Astrocyte (in vitro differentiated cells and primary cell): ENCODE measurements around the gene ABHD18. TPM values are rescaled to one million over a fixed set of nuclear protein-coding genes. Genes with fewer than 3 reads are reported as not detected.
"Not testable (repeated sequence)": the region's sequence is repeated elsewhere in the genome, so short reads cannot be mapped to it uniquely, and the experiment has no call there.

Experiments
- DNase-seq: peaks from one replicate; pipeline ENCODE4 v3.0.0-alpha.2; 2010; ENCODE audit warnings: low read depth
- FAIRE-seq: peaks from 2 replicates; lab custom pipeline; 2011; peaks lifted over from hg19 to GRCh38; lab: Jason Lieb, UNC
- H2AFZ ChIP-seq: 2 replicates; pipeline ENCODE4 v1.6.0; 2012; ENCODE audit warnings: low read depth, low read length, inconsistent platforms
- H3K27ac ChIP-seq: 2 replicates; pipeline ENCODE4 v1.5.1; 2011; ENCODE audit warnings: low read depth, low read length, inconsistent platforms
- H3K27me3 ChIP-seq: 2 replicates; pipeline ENCODE4 v1.6.0; 2011; ENCODE audit warnings: low read length, inconsistent platforms; ENCODE audit not compliant: insufficient read depth
- H3K36me3 ChIP-seq: 2 replicates; pipeline ENCODE4 v1.5.1; 2011; ENCODE audit warnings: low read length, inconsistent platforms; ENCODE audit not compliant: insufficient read depth
- H3K4me1 ChIP-seq: 2 replicates; pipeline ENCODE4 v1.5.1; 2011; ENCODE audit warnings: low read length, inconsistent platforms; ENCODE audit not compliant: insufficient read depth
- H3K4me2 ChIP-seq: 2 replicates; pipeline ENCODE4 v1.6.0; 2012; ENCODE audit warnings: low read length, inconsistent platforms
- H3K4me3 ChIP-seq: 2 replicates; pipeline ENCODE4 v1.5.1; 2011; ENCODE audit warnings: low read depth, mild to moderate bottlenecking, low read length, inconsistent platforms; ENCODE audit not compliant: insufficient read depth
- H3K79me2 ChIP-seq: 2 replicates; pipeline ENCODE4 v1.6.0; 2012; ENCODE audit warnings: mild to moderate bottlenecking, low read length, inconsistent platforms; ENCODE audit not compliant: insufficient read depth
- H3K9ac ChIP-seq: 2 replicates; pipeline ENCODE4 v1.6.0; 2012; ENCODE audit warnings: mild to moderate bottlenecking, low read length, inconsistent platforms
- H3K9me3 ChIP-seq: 2 replicates; pipeline ENCODE4 v1.5.1; 2012; ENCODE audit warnings: low read depth, mild to moderate bottlenecking, low read length, inconsistent platforms; ENCODE audit not compliant: insufficient read depth
- H4K20me1 ChIP-seq: 2 replicates; pipeline ENCODE4 v1.6.0; 2012; ENCODE audit warnings: low read length, inconsistent platforms; ENCODE audit not compliant: insufficient read depth
- H3K27ac Mint-ChIP-seq: one replicate; pipeline ENCODE4 v1.8.0; 2021; ENCODE audit warnings: mild to moderate bottlenecking, mixed read lengths; ENCODE audit not compliant: unreplicated experiment
- H3K27me3 Mint-ChIP-seq: one replicate; pipeline ENCODE4 v1.8.0; 2021; ENCODE audit warnings: low read depth, mixed read lengths; ENCODE audit not compliant: unreplicated experiment
- H3K36me3 Mint-ChIP-seq: one replicate; pipeline ENCODE4 v1.8.0; 2021; ENCODE audit warnings: low read depth, mixed read lengths; ENCODE audit not compliant: unreplicated experiment
- H3K4me1 Mint-ChIP-seq: one replicate; pipeline ENCODE4 v1.8.0; 2021; ENCODE audit warnings: low read depth, mixed read lengths; ENCODE audit not compliant: unreplicated experiment
- H3K4me3 Mint-ChIP-seq: one replicate; pipeline ENCODE4 v1.8.0; 2021; ENCODE audit warnings: mild to moderate bottlenecking, moderate library complexity, mixed read lengths; ENCODE audit not compliant: unreplicated experiment
- H3K9me3 Mint-ChIP-seq: one replicate; pipeline ENCODE4 v1.8.0; 2021; ENCODE audit warnings: mild to moderate bottlenecking, mixed read lengths; ENCODE audit not compliant: unreplicated experiment
- EZH2 ChIP-seq: IDR thresholded peaks from 2 replicates; pipeline ENCODE4 v1.6.1; 2012; ENCODE audit warnings: mild to moderate bottlenecking, low read length, inconsistent platforms; ENCODE audit not compliant: insufficient read depth
- total RNA-seq: library from RNA; stranded (reverse); gene quantifications from 2 replicates; pipeline ENCODE4 v1.2.1, GENCODE V29; 2021
- TF ChIP-seq, protein P1 (sequence below): IDR thresholded peaks from 2 replicates; pipeline ENCODE4 v1.5.1; 2011; ENCODE audit warnings: low read depth, mild to moderate bottlenecking, inconsistent platforms, low read length, moderate library complexity; ENCODE audit not compliant: insufficient read depth

Gene ABHD18
- total RNA-seq, 1 donor from 2014 or later: 9.5 TPM

DNA sequence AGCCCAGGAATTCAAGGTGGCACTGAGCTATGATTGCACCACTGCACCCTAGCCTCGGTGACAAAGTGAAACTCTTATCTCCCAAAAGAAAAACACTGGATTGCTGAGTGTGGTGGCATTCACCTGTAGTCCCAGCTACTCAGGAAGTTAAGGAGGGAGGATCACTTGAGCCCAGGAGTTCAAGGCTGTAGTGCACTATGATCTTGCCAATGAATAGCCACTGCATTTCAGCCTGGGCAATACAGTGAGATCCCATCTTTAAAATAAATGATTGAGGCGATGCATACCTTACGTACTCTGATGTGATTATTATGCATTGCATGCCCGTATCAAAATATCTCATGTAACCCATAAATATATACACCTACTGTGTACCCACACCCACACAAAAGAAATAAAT lies 64.7 kb downstream of the ABHD18 start:
- TF ChIP-seq, protein P1, sequence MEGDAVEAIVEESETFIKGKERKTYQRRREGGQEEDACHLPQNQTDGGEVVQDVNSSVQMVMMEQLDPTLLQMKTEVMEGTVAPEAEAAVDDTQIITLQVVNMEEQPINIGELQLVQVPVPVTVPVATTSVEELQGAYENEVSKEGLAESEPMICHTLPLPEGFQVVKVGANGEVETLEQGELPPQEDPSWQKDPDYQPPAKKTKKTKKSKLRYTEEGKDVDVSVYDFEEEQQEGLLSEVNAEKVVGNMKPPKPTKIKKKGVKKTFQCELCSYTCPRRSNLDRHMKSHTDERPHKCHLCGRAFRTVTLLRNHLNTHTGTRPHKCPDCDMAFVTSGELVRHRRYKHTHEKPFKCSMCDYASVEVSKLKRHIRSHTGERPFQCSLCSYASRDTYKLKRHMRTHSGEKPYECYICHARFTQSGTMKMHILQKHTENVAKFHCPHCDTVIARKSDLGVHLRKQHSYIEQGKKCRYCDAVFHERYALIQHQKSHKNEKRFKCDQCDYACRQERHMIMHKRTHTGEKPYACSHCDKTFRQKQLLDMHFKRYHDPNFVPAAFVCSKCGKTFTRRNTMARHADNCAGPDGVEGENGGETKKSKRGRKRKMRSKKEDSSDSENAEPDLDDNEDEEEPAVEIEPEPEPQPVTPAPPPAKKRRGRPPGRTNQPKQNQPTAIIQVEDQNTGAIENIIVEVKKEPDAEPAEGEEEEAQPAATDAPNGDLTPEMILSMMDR: no peak
- TF ChIP-seq EZH2: no peak
- no peaks in the 10 kb centered on the region for H3K27me3 Mint-ChIP-seq
- H3K27me3 ChIP-seq: no peaks in the 10 kb centered on the region
- no peak overlapping the region for H2AFZ ChIP-seq
- no peak overlapping the region for H3K27ac ChIP-seq
- H3K9me3 ChIP-seq: no peaks in the 10 kb centered on the region
- no peak overlapping the region for H3K4me3 ChIP-seq
- H3K4me3 Mint-ChIP-seq: no peak overlapping the region
- no peak overlapping the region for H3K4me2 ChIP-seq
- H4K20me1 ChIP-seq: no peaks in the 10 kb centered on the region
- H3K9ac ChIP-seq: no peak overlapping the region
- H3K27ac Mint-ChIP-seq: no peak overlapping the region
- H3K36me3 ChIP-seq: peaks cover 8% of the 10 kb centered on the region
- H3K4me1 Mint-ChIP-seq: no peaks in the 10 kb centered on the region
- H3K79me2 ChIP-seq: no peaks in the 10 kb centered on the region
- FAIRE-seq (no peak), DNase-seq (no peak)
- no peaks in the 10 kb centered on the region for H3K9me3 Mint-ChIP-seq
- H3K36me3 Mint-ChIP-seq: peaks cover 9% of the 10 kb centered on the region
- no peaks in the 10 kb centered on the region for H3K4me1 ChIP-seq

DNA sequence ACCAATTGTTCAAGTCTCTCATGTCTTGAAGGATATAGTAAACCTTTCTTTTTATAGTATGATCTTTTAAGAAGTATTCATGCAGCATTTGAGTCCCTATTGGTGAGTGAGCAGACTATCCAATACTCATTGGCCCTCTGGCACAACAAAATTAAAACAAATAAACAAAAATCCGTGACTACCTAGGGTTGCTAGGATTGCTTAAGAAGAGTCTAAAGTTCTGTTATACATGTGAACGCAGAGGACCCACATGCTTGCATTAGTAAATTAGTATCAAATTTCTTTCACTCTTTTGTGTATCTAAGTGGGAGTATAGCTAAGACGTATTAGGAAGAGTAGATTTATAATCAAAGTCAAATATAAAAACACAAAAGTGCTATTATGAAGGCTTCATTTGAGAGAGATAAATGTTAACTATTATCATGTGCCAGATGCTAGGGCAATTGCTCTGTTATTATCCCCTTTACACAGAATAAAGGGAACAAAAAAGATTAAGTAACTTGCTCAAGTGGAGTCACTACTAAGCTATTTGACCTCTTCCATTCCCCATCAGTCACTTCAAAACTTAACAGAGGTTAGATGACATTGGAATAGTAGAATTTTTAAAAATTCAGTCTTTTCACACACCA lies 66.7 kb downstream of the ABHD18 start:
- no peak overlapping the region for H3K4me3 Mint-ChIP-seq
- no peak for TF ChIP-seq EZH2
- TF ChIP-seq, protein P1: no peak

DNA sequence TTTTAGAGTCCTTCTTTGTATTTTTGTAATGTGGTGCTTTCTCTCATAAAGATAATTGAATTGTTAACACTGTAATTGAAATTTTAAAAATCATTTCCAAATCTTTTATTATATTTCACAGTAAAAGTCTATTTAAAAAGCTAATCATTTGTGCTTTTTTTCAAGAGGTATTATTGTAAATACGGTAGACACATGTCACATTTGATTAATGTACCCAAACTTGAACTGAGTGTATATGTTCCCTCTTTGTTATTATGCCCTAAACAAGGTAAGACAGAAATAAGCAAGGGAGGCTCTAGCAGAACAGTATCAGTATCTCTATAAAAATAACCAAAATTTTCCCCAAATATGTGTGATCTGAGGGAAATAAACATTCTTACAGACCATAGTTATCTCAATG lies 74.4 kb downstream of the ABHD18 start:
- DNase-seq (no peak), FAIRE-seq (no peak)
- no peak overlapping the region for H3K4me3 Mint-ChIP-seq
- no peaks in the 10 kb centered on the region for H3K36me3 Mint-ChIP-seq
- Histone ChIP-seq H3K9me3 (no peaks in the 10 kb centered on the region), H3K27me3 (no peaks in the 10 kb centered on the region), H3K27ac (no peak overlapping the region), H3K36me3 (no peaks in the 10 kb centered on the region), H3K4me3 (no peak overlapping the region), H2AFZ (no peak overlapping the region), H3K9ac (no peak overlapping the region), H3K4me1 (no peaks in the 10 kb centered on the region), H3K79me2 (no peaks in the 10 kb centered on the region), H4K20me1 (no peaks in the 10 kb centered on the region), H3K4me2 (no peak overlapping the region)
- H3K27me3 Mint-ChIP-seq: no peaks in the 10 kb centered on the region
- TF ChIP-seq, protein P1: no peak
- no peak for TF ChIP-seq EZH2
- H3K9me3 Mint-ChIP-seq: no peaks in the 10 kb centered on the region
- no peak overlapping the region for H3K27ac Mint-ChIP-seq
- no peaks in the 10 kb centered on the region for H3K4me1 Mint-ChIP-seq

More for the DNA sequence above, 66.7 kb downstream of the ABHD18 start:
- Mint-ChIP-seq H3K4me1 (no peaks in the 10 kb centered on the region), H3K27ac (no peak overlapping the region), H3K27me3 (no peaks in the 10 kb centered on the region), H3K9me3 (no peaks in the 10 kb centered on the region), H3K36me3 (peaks cover 2% of the 10 kb centered on the region)
- FAIRE-seq: no peak
- no peaks in the 10 kb centered on the region for H4K20me1 ChIP-seq
- H3K79me2 ChIP-seq: no peaks in the 10 kb centered on the region
- no peak overlapping the region for H3K9ac ChIP-seq
- no peak overlapping the region for H3K4me3 ChIP-seq
- peaks cover 2% of the 10 kb centered on the region for H3K36me3 ChIP-seq
- H3K4me2 ChIP-seq: no peak overlapping the region
- no peaks in the 10 kb centered on the region for H3K4me1 ChIP-seq
- H3K9me3 ChIP-seq: no peaks in the 10 kb centered on the region
- H3K27me3 ChIP-seq: no peaks in the 10 kb centered on the region
- H3K27ac ChIP-seq: no peak overlapping the region
- H2AFZ ChIP-seq: no peak overlapping the region
- DNase-seq: no peak

DNA sequence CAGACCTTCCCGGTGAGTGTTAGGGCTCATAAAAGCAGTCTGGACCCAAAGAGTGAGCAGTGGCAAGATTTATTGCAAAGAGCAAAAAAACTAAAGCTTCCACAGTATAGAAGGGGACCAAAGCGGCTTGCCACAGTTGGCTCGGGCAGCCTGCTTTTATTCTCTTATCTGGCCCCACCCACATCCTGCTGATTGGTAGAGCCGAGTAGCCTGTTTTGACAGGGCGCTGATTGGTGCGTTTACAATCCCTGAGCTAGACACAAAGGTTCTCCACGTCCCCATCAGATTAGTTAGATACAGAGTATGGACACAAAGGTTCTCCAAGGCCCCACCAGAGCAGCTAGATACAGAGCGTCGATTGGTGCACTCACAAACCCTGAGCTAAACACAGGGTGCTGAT lies 81.8 kb downstream of the ABHD18 start:
- H3K36me3 ChIP-seq, H3K4me3 ChIP-seq, H3K9me3 ChIP-seq, H3K27ac ChIP-seq, H3K4me1 ChIP-seq, H3K4me2 ChIP-seq, H3K79me2 ChIP-seq, H3K27me3 ChIP-seq, H3K27ac Mint-ChIP-seq, H3K9me3 Mint-ChIP-seq, H3K9ac ChIP-seq, DNase-seq, H4K20me1 ChIP-seq, H3K27me3 Mint-ChIP-seq, H3K36me3 Mint-ChIP-seq, FAIRE-seq, H3K4me3 Mint-ChIP-seq, H3K4me1 Mint-ChIP-seq, H2AFZ ChIP-seq: not testable (repeated sequence)
